Pancreas (tissue), 10 donors: Measurements from ENCODE around the gene RAB30. TPM values are rescaled to one million over a fixed set of nuclear protein-coding genes. Genes with fewer than 3 reads are reported as not detected.

Source experiments
- ATAC-seq, 4 donors: fragments of 200-7000 bp; cut with Tn5 transposase; one replicate each; pipeline versions ENCODE4 v1.8.0 to v1.9.1; 2020; ENCODE audit warnings: mild to moderate bottlenecking in 4 of 4, moderate library complexity in 4 of 4
- DNase-seq, 6 donors: peaks; one replicate each; pipeline ENCODE4 v3.0.0-alpha.2; 2020
- FAIRE-seq: peaks from 2 replicates; lab custom pipeline; 2012; peaks lifted over from hg19 to GRCh38; lab: Jason Lieb, UNC
- H3K27ac ChIP-seq, 4 donors: fragments of 200-600 bp; sonication (generic); 1 replicate in 3 of 4; 2 replicates in 1 of 4; pipeline versions ENCODE4 v1.5.0 to v1.8.0; 2020
- H3K27me3 ChIP-seq, 4 donors: fragments of 200-600 bp; one replicate each; pipeline ENCODE4 v1.8.0; 2021
- H3K36me3 ChIP-seq, 3 donors: fragments of 200-600 bp; sonication (generic) in 1 of 3; one replicate each; pipeline versions ENCODE4 v1.5.0 to v1.8.0; 2020 to 2021
- H3K4me1 ChIP-seq, 3 donors: fragments of 200-600 bp; one replicate each; pipeline ENCODE4 v1.8.0; 2021
- H3K4me3 ChIP-seq, 4 donors: fragments of 200-600 bp; sonication (generic) in 2 of 4; one replicate each; pipeline versions ENCODE4 v1.5.0 to v1.8.0; 2020 to 2021
- H3K9me3 ChIP-seq, 4 donors: fragments of 200-600 bp; one replicate each; pipeline ENCODE4 v1.8.0; 2021
- WGBS, 2 donors: extraction: QIAGEN DNeasy Blood & Tissue Kit; methylation state at CpG; one replicate each; pipeline ENCODE4 v1.1.7; 2013; 5-methylcytosine and 5-hydroxymethylcytosine counted together
- intact Hi-C, 3 donors: fragments of 100-400 bp; cut with DNase I; formaldehyde crosslinking; loops; one replicate each; pipeline versions ENCODE4 v1.11.1 to v1.14.2; 2022
- polyA plus RNA-seq, 2 donors: library from polyadenylated mRNA; stranded (reverse); fragments of 200-250 nt; gene quantifications; one replicate each; pipeline ENCODE4 v1.2.3, GENCODE V29; 2013
- total RNA-seq, 6 donors: library from RNA; stranded (reverse); fragmentation: NEBNext Ultra II Directional in 4 of 6; extraction: Animal tissue kit (Norgen Biotek cat#: 25700) in 4 of 6; gene quantifications; one replicate each; pipeline versions ENCODE4 v1.2.1 to v1.2.4, GENCODE V29; 2021 to 2023
- TF ChIP-seq, protein P1 (sequence below), 4 donors: fragments of 200-600 bp; sonication (generic) in 3 of 4; IDR thresholded peaks; one replicate each; pipeline versions ENCODE4 v1.5.0 to v1.8.0; 2021; ENCODE audit warnings: antibody characterized with exemption in 4 of 4
- donor health status: healthy with polysubstance abuse.
- donor health status: DM: no; HTN: no; CAD: no; lungs with moderate emphysema.
- donor health status: DM: no; HTN: no; CAD: no.
- donor health status: control.
- donor health status: control.
- donor health status: Bipolar disorder and iron deficiency.
- donor health status: DM: yes; HTN: yes; CAD: no.
- donor health status: DM: no; HTN: no; CAD: no.
- donor health status: DM: no; HTN: no; CAD: no.
- donor health status: DM: yes; HTN: yes; CAD: no.

Gene RAB30
- total and polyA plus RNA-seq, 8 donors = 1.0 to 6.7 (median 4.9) TPM

DNA sequence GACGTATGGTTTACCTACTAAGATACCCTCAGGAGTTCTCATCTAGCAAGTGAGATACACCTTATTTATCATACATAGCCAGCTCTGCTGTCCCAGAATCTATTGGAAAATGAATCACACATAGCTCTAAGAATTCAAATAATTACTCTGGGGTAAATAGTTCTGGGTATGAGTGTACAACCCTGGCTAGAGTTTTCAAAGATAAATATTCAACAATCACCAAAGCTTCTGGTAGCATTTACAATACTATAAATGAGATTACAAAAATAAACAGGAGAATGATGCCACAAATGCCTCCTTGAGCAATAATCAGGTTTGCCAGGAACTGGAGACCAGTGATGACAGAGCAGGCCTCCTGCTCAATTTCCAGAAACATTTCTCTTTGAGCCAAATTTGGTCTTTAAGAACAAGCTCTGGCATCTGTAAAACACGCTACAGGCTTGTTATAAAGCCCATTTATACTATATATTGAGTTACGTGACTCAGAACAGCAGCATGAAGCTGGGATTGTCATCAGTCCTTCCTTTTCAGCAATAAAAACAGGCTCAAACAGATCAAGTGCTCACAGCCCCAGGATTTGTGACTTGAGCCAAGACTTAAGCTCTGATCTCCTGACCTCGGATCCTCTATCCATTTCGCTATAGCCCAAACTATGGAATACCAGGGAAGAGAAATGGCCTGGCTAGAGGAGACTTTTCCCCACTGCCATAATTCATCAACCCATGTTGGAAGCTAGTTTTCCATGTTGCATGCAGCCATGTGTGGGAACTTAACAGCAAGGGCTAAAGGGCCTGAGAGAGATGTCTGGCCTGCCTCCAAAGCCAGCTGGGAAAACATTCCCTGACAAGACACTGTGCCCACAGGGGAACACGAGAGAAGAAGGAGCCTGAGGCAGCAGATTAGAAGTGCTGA is 19.7 kb downstream of the RAB30 start:
- ATAC-seq (peak; percentile 63 to 72 (median 68)), FAIRE-seq (no peak), DNase-seq (peak in 5 of 6 donors; percentile 52 to 63 (median 56))
- H3K4me1 ChIP-seq = peaks cover 14 to 27% (median 16%) of the 10 kb centered on the region in 3 donors
- H3K9me3 ChIP-seq = no peaks in the 10 kb centered on the region
- 52 to 59% methylated on average over 6 of the region's 6 CpGs for WGBS, 2 donors
- TF ChIP-seq, protein P1, sequence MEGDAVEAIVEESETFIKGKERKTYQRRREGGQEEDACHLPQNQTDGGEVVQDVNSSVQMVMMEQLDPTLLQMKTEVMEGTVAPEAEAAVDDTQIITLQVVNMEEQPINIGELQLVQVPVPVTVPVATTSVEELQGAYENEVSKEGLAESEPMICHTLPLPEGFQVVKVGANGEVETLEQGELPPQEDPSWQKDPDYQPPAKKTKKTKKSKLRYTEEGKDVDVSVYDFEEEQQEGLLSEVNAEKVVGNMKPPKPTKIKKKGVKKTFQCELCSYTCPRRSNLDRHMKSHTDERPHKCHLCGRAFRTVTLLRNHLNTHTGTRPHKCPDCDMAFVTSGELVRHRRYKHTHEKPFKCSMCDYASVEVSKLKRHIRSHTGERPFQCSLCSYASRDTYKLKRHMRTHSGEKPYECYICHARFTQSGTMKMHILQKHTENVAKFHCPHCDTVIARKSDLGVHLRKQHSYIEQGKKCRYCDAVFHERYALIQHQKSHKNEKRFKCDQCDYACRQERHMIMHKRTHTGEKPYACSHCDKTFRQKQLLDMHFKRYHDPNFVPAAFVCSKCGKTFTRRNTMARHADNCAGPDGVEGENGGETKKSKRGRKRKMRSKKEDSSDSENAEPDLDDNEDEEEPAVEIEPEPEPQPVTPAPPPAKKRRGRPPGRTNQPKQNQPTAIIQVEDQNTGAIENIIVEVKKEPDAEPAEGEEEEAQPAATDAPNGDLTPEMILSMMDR (IDR thresholded peaks at IDR 0.05) = no peak
- H3K36me3 ChIP-seq = no peaks in the 10 kb centered on the region
- intact Hi-C loops = no loop called here
- H3K27ac ChIP-seq = peak overlapping the region in 3 of 4 donors; percentile 12 to 80 (median 46)
- H3K4me3 ChIP-seq = no peak overlapping the region
- no peaks in the 10 kb centered on the region for H3K27me3 ChIP-seq

DNA sequence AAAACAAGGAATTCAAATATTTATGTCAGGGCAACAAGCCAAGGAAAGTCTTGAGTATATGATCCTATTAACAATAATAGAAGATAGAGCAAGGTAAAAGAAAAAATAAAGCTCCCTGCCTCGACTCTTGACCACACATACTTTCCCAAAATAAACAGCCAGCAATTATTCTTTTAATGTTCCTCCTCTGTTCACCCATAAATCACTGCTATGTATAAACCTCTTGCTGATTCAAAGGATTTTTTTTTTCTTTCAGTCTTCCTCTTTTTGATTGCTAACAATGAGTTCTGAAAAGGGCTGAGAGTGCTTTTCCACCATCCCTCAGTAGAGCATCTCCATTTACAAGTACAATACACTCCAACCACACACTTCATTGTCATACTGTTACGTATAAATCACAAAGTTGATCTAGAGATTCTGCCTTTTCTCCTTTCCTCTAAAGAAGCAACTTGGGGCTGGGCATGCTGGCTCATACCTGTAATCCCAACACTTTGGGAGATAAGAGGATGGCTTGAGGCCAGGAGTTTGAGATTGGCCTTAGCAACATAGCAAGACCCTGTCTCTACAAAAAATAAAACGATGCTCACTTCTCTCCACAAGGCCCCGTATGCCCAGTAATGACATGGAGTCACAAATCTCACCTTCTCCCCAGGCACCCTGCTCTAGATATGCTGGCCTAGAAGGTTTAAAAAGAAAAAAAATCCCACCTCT is 24.0 kb downstream of the RAB30 start:
- Histone ChIP-seq H3K36me3 (no peaks in the 10 kb centered on the region), H3K4me3 (no peak overlapping the region), H3K9me3 (no peaks in the 10 kb centered on the region), H3K4me1 (peaks cover 9 to 16% (median 16%) of the 10 kb centered on the region in 3 donors), H3K27ac (no peak overlapping the region), H3K27me3 (no peaks in the 10 kb centered on the region)
- TF ChIP-seq, protein P1 (IDR thresholded peaks at IDR 0.05) = no peak
- no peak for FAIRE-seq
- WGBS, 2 donors = 70 to 73% methylated on average over 4 of the region's 4 CpGs
- intact Hi-C loops = no loop called here
- no peak for ATAC-seq
- no peak for DNase-seq

DNA sequence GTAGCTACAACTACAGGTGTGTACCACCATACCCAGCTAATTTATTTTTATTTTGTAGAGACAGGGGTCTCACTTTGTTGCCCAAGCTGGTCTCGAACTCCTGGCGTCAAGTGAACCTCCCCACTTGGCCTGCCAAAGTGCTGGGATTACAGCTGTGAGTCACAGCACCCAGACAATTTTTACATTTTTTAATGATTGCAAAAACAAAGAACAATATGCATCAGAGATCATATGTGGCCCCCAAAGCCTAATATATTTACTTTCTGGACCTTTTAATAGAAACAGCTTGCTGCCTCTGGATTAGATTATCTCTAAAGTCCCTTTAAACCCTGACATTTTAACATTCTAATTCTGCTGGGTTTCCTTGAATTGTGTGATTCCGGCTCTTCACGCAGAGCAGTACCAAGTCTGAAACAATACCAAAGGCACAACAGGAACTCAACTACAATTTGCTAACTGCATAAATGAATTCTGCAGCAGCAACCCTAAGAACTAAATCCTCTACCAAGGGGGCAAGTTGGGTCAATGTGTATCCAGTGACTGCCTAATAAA is 25.0 kb downstream of the RAB30 start:
- no peaks in the 10 kb centered on the region for H3K27me3 ChIP-seq
- intact Hi-C loops = no loop called here
- H3K27ac ChIP-seq = no peak overlapping the region
- TF ChIP-seq, protein P1 (IDR thresholded peaks at IDR 0.05) = no peak
- H3K4me3 ChIP-seq = no peak overlapping the region
- FAIRE-seq = no peak
- H3K4me1 ChIP-seq = peaks cover 4 to 7% (median 6%) of the 10 kb centered on the region in 3 donors
- WGBS, 2 donors = 96 to 97% methylated on average over 4 of the region's 4 CpGs
- no peak for ATAC-seq
- no peak for DNase-seq
- H3K9me3 ChIP-seq = no peaks in the 10 kb centered on the region
- no peaks in the 10 kb centered on the region for H3K36me3 ChIP-seq

DNA sequence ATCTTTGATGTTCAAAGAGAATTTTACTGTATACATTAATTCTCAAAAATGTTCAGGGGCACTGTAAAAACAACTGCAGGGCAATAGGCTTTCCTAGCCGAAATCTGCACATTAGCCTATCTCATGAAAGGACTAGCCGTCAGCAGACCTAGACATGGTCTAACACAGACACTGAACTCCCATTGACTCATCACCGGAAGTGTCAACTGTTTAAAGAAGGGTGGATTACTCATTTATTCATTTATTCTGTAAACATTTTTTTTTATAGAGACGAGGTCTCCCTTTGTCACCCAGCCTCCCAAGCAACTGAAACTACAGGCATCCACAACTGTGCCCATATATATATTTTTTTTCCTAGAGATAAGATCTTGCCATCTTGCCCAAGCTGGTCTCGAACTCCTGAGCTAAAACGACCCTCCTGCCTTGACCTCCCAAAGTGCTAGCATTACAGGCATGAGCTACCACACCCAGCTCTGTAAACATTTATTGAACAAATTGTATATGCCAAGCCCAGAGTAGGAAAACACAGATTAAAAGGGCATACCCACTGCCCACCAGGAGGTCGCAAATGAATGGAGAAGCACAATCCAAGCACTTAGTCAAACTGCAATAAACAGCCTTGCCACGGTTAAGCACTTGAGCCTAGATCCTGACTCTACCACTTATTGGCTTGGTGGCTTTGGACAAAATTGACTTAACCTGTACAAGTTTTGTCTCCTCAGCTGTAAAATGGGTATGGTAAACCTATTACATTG is 26.6 kb downstream of the RAB30 start:
- ATAC-seq (peak in 1 of 4 donors; percentile 43), FAIRE-seq (no peak), DNase-seq (no peak)
- 81 to 86% methylated on average over 8 of the region's 8 CpGs for WGBS, 2 donors
- Histone ChIP-seq H3K9me3 (no peaks in the 10 kb centered on the region), H3K4me1 (peaks cover 0 to 6% (median 0%) of the 10 kb centered on the region in 3 donors), H3K4me3 (no peak overlapping the region), H3K27me3 (no peaks in the 10 kb centered on the region), H3K36me3 (no peaks in the 10 kb centered on the region), H3K27ac (no peak overlapping the region)
- TF ChIP-seq, protein P1 (IDR thresholded peaks at IDR 0.05) = no peak
- intact Hi-C loops = no loop called here
